Umbilical cord (tissue), 2 donors: ENCODE measurements around the gene OTULINL. TPM values are rescaled to one million over a fixed set of nuclear protein-coding genes. Genes with fewer than 3 reads are reported as not detected.
"Not testable (repeated sequence)": the region's sequence is repeated elsewhere in the genome, so short reads cannot be mapped to it uniquely, and the experiment has no call there.

Source experiments
- DNase-seq: peaks from one replicate; pipeline ENCODE4 v3.0.0-alpha.2; 2015; ENCODE audit warnings: low spot score
- total RNA-seq: library from RNA; depleted of rRNA; stranded (reverse); fragments of >200 nt; gene quantifications from one replicate; pipeline ENCODE4 v1.2.3, GENCODE V29; 2014; ENCODE audit warnings: low replicate concordance; ENCODE audit not compliant: insufficient read depth

Gene OTULINL
- 3.1 TPM for total RNA-seq

GRCh38 chr5:14581106-14581890, at the start of gene OTULINL:
OTULINL (plus strand) TSS chr5:14581792; CDS start chr5:14581895, 103 bp downstream.
- peak; percentile 83 for DNase-seq

- DNase-seq: no peak
Measured at GRCh38 chr5:14532180-14532579, 49.4 kb upstream of the OTULINL start.

GRCh38 chr5:14534773-14535172, 46.8 kb upstream of the OTULINL start:
- no peak for DNase-seq

DNA sequence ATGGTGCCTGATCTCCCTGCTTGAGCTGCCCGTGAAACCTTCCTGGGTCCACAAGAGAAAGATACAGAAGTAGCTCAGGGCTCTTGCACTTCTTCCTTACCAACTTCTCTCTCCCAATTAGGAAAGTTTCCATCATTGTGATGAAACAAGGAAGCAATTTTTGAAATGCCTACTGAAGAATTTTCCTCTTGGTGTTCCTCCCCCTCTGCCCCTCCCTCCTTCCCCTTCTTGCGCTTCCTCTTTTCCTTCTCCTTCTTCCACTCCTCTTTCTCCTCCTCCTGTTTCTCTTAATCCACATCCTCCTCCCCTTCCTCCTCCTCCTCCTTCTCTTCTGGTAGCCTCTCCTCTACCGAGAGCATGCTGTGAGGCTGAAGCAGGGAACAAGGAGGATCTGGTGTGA, 36.3 kb upstream of the OTULINL start:
- DNase-seq: peak; percentile 43

GRCh38 chr5:14545862-14546261, 35.7 kb upstream of the OTULINL start:
- no peak for DNase-seq

- DNase-seq: no peak
Measured at GRCh38 chr5:14547666-14548065, 33.9 kb upstream of the OTULINL start.

DNA sequence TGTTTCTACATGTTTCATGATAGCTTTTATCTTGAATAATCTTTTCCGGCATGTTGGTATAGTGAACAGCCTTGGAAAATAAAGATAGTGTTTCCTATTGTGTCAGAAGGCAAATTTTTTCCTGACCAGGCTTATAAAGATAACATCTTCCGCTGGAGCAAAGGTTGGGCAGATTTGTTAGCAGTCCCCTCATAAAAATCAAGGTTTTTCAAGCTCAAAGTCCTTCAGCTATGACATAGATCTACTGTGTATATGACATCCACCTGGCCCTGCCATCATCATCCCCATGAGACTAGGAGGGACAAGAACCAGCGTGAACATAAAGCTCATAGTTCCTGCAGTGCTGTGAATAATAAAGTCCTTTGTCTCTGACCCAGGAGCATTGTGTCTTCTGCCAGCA, 30.4 kb upstream of the OTULINL start:
- DNase-seq: no peak

- peak; percentile 11 for DNase-seq
Measured at GRCh38 chr5:14552017-14552416, 29.6 kb upstream of the OTULINL start.

GRCh38 chr5:14554288-14554687, 27.3 kb upstream of the OTULINL start:
- DNase-seq: not testable (repeated sequence)

DNA sequence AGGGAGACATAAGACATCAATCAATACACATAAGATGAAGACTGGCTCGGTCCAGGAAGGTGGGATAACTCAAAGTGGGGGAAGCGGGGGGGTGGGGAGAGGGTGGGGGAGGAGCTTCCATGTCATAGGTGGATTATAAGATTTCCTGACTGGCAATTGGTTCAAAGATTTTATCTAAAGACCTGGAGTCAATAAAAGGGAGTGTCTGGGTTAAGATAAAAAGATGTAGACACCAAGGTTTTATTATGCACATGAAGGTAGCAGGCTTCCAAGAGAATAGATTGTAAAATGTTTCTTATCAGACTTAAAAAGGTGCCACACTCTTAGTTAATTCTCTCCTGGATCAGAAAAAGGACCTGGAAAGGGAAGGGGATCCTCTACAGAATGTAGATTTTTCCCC, 25.6 kb upstream of the OTULINL start:
- DNase-seq: no peak

GRCh38 chr5:14557203-14557770, 24.3 kb upstream of the OTULINL start:
- DNase-seq: no peak

DNA sequence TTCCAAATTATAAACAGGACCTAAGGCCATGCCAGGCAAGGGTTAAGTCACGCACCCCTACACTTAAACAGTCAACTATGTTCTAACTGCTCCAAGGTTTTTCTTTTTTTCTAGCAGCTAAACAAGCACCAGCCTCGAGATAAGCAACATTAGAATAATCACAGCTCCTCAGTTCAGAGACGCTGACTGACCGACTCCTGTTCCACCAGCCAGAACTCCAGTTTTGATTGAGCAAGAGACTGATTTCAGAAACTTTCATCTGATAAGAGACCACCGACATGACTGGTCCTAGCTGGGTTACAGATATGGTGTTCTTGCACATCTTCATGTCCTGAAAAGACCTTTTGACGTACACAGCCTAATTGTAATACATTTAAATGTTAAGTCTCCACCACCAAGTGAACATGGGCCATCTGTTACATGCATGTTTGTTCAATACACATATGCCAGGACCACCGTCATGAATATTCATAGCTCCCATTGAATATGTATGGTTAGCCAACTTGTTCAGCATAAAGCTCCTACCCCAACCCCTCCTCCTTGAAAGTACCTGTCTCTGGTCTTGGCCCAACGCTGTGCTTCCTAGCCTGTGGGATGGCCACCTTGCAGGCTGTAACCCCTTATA, 23.7 kb upstream of the OTULINL start:
- no peak for DNase-seq

DNA sequence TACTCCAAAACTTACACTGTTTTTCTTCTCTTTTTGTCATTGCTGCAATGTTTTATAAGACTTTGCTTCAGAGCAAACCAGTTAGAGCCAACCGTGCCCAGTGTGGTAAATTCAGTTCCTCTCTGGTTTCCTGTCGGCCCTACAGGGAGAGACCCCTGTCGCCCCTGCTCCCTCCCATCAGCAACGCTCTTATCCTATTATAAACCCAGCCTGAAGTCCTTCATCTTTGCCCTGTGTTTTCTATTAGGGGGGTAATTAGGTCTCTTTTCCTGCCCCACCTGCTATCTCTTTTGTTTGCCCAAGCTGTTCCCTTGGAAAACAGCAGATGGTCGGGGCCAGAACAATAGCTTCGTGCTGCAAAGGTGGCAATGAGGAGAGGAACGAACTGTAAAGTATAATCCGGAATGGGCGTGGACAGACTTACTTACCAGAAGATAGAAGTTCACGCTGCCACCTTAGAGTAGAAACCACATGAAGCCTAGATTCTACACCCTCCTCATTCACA, 21.4 kb upstream of the OTULINL start:
- no peak for DNase-seq

DNA sequence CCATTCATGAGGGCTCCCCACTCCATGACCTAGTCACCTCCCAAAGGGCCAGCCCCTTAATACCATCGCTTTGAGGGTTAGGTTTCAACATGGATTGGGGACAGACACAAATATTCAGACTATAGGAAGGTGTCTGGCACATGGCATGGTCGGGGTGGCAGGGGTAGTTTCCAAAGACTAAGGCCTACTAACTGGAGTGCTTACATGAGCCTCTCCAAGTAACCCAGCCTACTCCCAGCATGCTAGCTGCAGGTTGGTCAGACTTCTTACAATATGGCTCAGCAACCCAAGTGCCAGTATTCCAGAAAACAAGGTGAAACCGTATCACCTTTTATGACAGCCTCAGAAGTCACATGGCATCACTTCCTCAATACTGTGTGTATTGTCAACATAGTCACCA, 19.9 kb upstream of the OTULINL start:
- DNase-seq: no peak

DNA sequence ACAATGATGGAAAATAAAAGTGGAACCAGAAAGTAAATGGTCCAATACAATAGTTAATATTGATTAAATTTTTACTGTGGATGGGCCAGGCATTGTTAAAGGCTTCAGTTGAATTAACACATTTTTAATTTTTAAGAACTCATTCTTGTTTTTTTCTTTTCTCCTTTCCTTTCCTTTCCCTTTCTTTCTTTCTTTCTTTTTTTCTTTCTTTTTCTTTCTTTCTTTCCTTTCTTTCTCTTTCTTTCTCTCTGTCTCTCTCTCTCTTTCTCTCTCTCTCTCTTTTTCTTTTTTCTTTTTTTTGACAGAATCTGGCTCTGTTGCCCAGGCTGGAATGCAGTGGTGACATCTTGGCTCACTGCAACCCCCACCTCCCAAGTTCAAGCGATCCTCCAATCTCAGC, 13.3 kb upstream of the OTULINL start:
- DNase-seq: no peak

DNA sequence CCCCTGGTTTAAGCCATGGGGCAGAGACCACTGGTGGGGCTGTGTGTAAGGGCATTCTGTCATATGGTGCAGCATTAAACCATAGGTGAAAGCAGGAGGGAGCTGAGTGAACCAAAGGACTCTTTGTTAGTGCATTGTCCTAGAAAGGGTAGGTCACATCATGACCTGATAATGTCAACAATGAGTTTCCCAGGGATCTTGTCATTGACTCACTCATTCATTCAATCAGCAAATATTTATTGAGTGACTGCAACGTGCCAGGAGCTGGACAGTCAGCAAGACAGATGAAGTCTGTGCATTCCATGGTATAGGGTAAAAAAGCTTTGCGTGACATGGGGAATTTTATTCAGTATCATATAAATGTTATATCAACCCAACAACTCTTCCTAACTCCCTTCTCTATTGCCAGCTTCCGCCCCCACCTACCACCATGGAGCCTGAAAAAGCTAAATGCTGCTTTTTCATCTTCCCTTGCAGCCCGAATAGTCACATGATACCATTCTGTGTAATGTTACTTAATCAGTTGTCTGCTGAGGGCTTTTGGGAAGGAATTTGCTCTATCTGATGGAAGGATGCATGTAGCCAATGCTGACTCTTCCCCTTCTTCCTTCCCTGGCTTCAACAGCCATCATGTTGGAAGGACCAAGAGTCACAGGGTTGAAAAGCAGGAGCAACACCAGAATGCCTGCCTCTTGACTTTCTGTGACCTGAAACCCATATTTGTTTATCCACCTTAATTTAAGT, 11.5 kb upstream of the OTULINL start:
- no peak for DNase-seq

GRCh38 chr5:14571901-14572300, 9.7 kb upstream of the OTULINL start:
- no peak for DNase-seq

DNA sequence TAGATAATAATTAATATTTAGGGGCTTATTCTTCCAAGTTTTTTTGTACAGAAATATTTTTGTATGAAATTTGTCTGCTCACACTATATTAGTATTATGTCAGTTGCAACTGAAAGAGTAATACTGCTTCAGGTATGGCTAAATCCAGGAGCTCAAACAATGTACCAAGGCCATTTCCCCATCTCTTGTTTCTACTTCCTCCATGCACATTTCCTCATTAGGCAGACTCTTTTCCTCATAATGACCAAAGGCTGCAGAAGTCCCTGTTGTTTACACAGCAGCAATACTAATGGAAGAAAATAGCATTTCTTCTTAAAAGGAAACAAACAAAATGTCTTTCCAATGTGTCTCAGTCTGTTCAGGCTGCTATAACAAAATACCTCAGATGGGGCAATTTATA, 9.2 kb upstream of the OTULINL start:
- DNase-seq: no peak

GRCh38 chr5:14572836-14573235, 8.8 kb upstream of the OTULINL start:
- no peak for DNase-seq

GRCh38 chr5:14574096-14574495, 7.5 kb upstream of the OTULINL start:
- DNase-seq: no peak

- DNase-seq: peak; percentile 45
Measured at GRCh38 chr5:14574891-14575508, 6.6 kb upstream of the OTULINL start.

- no peak for DNase-seq
Measured at GRCh38 chr5:14576206-14576605, 5.4 kb upstream of the OTULINL start.
